CD4-positive, alpha-beta T cell treated with Interleukin-6 for 4 hours (primary cell): Measurements from ENCODE around the gene RAD17.
"Not testable (repeated sequence)": the region's sequence is repeated elsewhere in the genome, so short reads cannot be mapped to it uniquely, and the experiment has no call there.

Source experiments
- DNase-seq: peaks from one replicate; pipeline ENCODE4 v3.0.0-alpha.2; 2020; ENCODE audit warnings: mixed read lengths

The RAD17 gene

GRCh38 chr5:69404659-69405330 lies 35.2 kb downstream of the RAD17 start:
- DNase-seq, result no peak

- DNase-seq, result peak; percentile 71
Measured at GRCh38 chr5:69414885-69415583, 45.4 kb downstream of the RAD17 start, which contains the start of gene MARVELD2. MARVELD2 (plus strand) TSS chr5:69415116; CDS start chr5:69419386, 4,270 bp downstream.

GRCh38 chr5:69415584-69415958 lies 46.0 kb downstream of the RAD17 start:
- DNase-seq, result no peak

- DNase-seq, result no peak
Measured at GRCh38 chr5:69416180-69416579, 46.6 kb downstream of the RAD17 start.

- no peak for DNase-seq
Measured at GRCh38 chr5:69416699-69417098, 47.1 kb downstream of the RAD17 start.

GRCh38 chr5:69418554-69418953 lies 48.9 kb downstream of the RAD17 start:
- DNase-seq, result no peak

GRCh38 chr5:69431424-69432303 lies 62.0 kb downstream of the RAD17 start:
- no peak for DNase-seq

- DNase-seq, result no peak
Measured at GRCh38 chr5:69432412-69433206, 63.0 kb downstream of the RAD17 start.

- DNase-seq, result not testable (repeated sequence)
Measured at GRCh38 chr5:69435276-69435884, 65.8 kb downstream of the RAD17 start.

- DNase-seq, result no peak
Measured at GRCh38 chr5:69444127-69444754, 74.6 kb downstream of the RAD17 start.

GRCh38 chr5:69449511-69449910 lies 79.9 kb downstream of the RAD17 start:
- DNase-seq, result no peak

- DNase-seq, result no peak
Measured at GRCh38 chr5:69450116-69450515, 80.5 kb downstream of the RAD17 start.

- DNase-seq, result not testable (repeated sequence)
Measured at GRCh38 chr5:69450527-69450926, 80.9 kb downstream of the RAD17 start.

GRCh38 chr5:69451941-69452647 lies 82.5 kb downstream of the RAD17 start:
- DNase-seq, result no peak

GRCh38 chr5:69453487-69453886 lies 83.9 kb downstream of the RAD17 start:
- DNase-seq, result not testable (repeated sequence)

- DNase-seq, result no peak
Measured at GRCh38 chr5:69454460-69455249, 85.0 kb downstream of the RAD17 start.

GRCh38 chr5:69455428-69455988 lies 85.9 kb downstream of the RAD17 start:
- not testable (repeated sequence) for DNase-seq

- DNase-seq, result no peak
Measured at GRCh38 chr5:69462170-69462569, 92.6 kb downstream of the RAD17 start.
